ENCODE data around the gene GMPS.
"Not testable (repeated sequence)": the region's sequence is repeated elsewhere in the genome, so short reads cannot be mapped to it uniquely, and the experiment has no call there.

Gene GMPS

DNA sequence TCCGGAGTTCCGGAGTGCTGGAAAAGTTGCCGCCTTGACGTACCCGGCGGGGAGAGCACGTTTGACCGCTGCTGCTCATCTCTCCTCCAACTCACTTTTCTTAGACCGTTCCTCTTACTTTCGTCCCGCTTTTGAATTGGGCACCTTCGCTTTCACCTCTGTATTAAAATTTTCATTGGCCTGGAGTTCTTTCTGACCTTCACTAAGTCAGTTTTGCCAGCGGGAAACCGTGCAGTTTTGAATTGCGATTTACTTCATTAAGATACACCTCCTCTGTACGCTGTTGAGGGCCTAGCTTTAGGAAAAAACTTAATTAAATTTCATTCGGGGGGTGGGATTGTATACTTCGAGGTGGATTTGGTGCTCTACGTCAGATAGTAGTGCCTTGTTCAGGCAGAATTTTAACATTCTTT is 1.3 kb downstream of the GMPS start:
- no peak for DNase-seq (ENCODE audit: low read depth in 2 of 3, low spot score in 2 of 3)

DNA sequence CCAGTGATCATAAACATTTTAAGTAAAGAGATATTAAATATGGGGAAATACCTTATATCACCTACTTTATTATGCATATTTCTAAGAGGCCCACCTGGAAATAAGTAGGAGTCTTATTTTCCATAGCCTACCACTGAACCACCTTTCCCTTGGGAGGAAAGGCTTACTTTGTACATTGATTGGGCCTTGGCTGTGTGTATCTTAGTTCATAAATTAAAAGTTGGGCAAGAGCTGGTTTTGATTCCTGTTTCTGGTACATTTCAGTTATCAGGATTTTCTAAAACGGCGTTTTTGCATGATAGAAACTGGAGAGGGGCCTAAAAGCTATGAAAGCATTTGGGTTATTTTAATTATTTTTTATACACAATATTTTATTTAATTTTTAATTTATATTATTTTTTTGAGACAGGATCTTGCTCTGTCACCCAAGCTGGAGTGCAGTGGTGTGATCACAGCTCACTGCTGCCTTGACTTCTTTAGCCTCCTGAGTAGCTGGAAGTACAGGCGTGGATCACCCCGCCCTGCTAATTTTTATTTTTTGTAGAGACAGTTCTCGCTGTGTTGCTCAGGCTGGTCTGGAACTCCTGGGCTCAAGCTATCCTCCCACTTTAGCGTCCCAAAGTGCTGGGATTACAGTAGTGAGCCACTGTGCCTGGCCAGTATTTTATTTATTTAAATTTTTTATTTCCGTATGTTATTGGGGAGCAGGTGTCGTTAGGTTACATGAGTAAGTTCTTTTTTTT is 2.6 kb downstream of the GMPS start:
- no peak for DNase-seq (ENCODE audit: low read depth in 2 of 3, low spot score in 2 of 3)

- DNase-seq (ENCODE audit: low read depth in 2 of 3, low spot score in 2 of 3): no peak
Observed at GRCh38 chr3:155876037-155876436, 5.6 kb downstream of the GMPS start.

DNA sequence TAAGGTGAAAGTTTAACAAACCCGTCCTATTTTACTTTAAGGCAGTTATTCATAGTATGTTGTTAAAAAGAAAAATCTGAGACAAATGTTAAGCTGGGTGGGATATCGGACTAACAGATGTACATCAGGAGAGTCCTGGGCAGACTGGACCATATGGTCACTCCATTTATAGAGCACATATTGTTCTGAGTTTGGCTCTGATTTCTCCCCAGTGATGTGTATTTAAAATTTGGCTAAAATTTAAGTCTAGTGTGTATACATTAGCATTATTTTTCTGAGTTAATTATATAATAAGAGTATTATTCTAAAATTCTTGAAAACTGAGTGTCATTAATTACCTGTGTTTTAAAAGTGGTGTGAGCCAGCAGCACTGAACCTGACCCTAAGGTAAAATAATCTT is 6.1 kb downstream of the GMPS start:
- DNase-seq (ENCODE audit: low read depth in 2 of 3, low spot score in 2 of 3): no peak

DNA sequence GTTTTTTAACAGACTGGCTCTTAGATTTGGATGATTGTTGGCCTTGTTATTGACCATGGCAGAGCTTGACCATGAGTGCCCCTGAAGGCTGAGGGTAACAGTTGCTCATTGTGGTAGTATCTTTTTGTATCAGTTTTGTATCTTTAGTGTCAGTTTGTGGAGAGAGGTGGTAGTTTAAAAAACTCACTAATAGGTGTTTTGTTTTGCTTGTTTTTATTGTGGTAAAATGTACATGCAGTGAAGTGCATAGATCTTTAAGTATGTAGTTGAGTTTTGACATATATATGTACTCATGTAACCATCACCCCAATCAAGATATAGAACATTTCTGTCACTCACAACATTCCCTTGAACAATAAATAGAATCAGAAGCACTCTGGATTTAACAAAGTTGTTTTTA is 9.8 kb downstream of the GMPS start:
- DNase-seq (ENCODE audit: low read depth in 2 of 3, low spot score in 2 of 3): no peak

DNA sequence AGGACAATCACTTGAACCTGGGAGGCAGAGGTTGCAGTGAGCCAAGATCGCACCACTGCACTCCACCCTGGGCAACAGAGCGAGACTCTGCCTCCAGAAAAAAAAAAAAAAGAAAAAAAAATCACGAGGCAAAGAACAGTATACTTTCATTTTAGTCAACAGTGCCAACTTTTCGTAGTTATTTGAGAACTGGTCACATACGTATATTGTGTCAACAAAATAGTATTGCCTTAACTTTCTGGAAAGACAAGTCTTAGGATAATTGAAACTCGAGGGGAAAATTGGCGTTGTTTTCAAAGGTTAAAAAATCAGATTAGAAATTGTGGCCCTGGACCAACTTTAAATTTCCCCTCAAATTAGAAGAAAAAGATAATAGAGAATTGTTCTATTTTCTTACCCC is 13.8 kb downstream of the GMPS start:
- DNase-seq (ENCODE audit: low read depth in 2 of 3, low spot score in 2 of 3): no peak

DNA sequence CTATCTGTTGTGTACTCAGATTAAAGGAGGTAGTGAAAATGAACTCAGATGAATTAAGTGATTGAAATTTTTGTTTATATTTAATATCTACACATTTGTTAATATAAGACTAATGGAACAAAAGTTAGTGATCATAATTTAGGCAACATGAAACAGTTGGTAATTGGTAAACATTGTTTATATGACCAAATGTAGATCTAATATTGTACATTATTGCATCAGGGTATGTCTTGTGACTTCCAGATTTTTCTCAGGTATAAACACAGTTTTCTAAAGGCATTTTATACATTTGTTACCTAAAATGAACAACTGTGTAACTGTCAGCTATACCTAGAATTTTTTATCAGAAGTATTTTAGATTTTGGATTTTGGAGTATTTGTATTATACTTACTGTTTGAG is 14.8 kb downstream of the GMPS start:
- no peak for DNase-seq (ENCODE audit: low read depth in 2 of 3, low spot score in 2 of 3)

- not testable (repeated sequence) for DNase-seq (ENCODE audit: low read depth in 2 of 3, low spot score in 2 of 3)
Observed at GRCh38 chr3:155886348-155886747, 15.9 kb downstream of the GMPS start.

DNA sequence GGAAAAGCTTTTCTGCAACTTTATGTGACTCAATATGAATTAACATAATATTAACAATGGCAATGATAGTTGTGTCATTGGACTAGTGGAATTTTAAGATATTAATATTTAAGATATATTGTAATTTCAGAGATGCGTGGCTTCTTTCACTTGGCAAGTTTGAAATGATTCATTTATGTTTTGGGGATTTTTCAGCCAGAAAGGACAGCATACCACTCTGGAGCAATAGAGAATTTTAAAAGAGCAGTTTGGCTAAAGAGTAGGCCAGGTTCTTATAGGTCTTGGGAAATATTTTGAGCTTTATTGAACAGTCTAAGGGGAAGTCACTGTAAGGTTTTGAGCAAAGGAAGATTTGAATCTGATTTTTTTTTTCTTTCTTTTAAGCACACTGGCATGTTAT is 16.5 kb downstream of the GMPS start:
- DNase-seq (ENCODE audit: low read depth in 2 of 3, low spot score in 2 of 3): no peak

DNA sequence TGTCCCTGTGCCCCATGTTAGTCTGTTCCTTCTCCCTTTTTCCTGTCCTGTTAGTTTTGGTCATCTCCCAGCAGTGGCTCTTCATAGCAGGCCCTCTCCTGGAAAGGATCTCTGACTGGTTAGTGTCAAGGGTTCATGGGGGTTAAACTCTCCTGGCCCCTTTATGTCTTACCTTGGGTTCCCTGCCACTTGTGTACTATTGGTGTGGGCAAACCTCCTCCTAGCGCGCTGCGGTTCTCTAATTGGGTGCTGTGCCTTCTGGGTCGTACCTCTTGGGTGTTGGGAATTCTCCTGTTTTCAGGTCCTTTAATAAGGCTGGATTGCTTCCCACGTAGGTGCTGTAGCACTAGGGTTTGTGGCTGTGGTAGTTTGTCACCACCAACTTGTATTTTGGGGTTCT is 18.8 kb downstream of the GMPS start:
- DNase-seq (ENCODE audit: low read depth in 2 of 3, low spot score in 2 of 3): no peak

- DNase-seq (ENCODE audit: low read depth in 2 of 3, low spot score in 2 of 3): no peak
Observed at GRCh38 chr3:155889952-155890351, 19.5 kb downstream of the GMPS start.

- no peak for DNase-seq (ENCODE audit: low read depth in 2 of 3, low spot score in 2 of 3)
Observed at GRCh38 chr3:155890671-155891190, 20.3 kb downstream of the GMPS start.

DNA sequence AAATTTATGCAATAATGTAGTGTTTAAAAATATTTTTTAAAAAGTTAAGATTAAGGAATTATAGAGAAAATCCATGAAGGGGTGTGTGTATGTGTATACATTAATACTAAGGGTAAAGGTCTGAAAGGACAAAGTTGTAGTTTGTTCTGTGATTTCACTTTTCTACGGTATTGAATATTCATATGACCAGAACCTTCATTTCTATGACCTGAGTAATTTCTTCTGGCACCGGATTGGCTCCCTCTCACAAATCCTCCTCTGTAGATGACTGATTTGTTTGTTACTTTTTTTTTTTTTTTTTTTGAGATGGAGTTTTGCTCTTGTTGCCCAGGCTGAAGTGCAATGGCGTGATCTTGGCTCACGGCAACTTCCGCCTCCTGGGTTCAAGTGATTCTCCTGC is 20.9 kb downstream of the GMPS start:
- no peak for DNase-seq (ENCODE audit: low read depth in 2 of 3, low spot score in 2 of 3)

DNA sequence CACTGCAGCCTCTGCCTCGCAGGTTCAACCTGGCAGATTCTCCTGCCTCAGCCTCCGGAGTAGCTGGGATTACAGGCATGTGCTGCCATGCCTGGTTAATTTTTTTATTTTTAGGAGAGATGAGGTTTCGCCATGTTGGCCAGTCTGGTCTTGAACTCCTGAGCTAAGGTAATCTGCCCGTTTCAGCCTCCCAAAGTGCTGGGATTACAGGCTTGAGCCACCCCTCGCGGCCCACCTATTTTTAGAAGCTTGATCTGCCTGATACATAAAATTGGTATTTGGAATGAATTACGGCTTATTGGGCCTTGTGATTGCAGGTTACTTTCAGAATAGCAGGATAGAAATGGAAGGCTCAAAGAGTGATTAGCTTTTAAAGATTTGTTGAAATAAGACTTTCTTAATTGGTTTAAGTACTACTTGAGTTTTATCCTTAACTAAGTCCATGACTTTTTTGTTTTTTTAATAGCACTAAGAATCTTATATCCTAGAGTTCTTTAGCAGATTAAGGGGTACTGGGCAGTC is 25.0 kb downstream of the GMPS start:
- DNase-seq (ENCODE audit: low read depth in 2 of 3, low spot score in 2 of 3): no peak

DNA sequence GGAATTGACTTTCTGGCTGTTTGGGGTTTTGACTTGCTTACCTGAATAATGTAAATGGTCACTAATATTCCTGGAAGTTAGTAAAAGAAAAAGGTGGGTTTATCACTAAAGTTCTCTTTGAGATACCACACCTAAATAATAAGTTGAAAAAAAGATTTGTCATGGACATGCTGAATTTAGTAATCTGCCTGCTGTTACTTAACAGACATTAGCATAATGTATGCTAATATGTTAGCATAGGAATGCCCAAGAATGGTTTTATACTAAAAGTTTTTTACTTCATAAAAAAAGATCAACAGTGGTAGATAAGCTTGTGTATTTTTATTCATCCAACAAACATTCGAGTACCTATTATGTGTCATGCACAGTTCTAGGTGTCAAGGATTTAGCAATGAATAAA is 36.5 kb downstream of the GMPS start:
- DNase-seq (ENCODE audit: low read depth in 2 of 3, low spot score in 2 of 3): no peak

DNA sequence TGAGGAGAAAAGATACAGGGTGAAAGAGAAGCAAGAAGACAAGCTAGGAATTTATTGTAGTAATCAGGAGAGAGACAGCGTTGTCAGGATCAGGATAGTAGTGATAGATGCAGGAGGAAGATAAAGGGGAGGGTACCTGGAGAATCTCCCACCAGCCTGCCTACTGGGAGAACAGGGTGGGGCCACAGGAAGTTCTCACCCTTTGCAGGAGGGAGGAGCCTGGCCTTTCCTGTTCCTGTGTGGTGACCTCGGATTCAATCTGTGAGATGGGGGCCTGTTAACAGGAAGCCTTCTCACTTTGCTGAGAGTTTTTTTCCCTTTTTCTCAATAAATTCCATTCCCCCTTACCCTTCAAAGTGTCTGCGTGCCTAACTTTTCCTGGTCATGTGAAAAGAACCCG is 37.6 kb downstream of the GMPS start:
- DNase-seq (ENCODE audit: low read depth in 2 of 3, low spot score in 2 of 3): no peak

DNA sequence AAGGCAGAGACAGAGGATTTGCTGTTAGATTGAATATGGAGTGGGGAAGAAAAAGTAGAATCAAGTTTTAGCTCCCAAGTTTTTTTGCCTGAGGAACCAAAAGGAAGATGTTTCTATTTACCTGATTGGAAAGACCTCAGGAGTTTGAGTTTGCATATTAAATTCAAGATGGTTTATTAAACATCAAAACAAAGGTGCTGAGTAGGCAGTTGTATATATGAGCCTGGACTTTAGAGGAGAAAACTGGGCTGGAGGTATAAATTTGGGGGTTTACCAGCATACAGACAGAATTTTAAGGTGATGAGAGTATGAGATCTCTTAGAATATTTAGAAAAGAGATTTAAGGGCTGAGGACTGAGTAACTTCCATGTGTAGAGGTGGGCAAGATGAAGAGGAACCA is 38.2 kb downstream of the GMPS start:
- no peak for DNase-seq (ENCODE audit: low read depth in 2 of 3, low spot score in 2 of 3)

DNA sequence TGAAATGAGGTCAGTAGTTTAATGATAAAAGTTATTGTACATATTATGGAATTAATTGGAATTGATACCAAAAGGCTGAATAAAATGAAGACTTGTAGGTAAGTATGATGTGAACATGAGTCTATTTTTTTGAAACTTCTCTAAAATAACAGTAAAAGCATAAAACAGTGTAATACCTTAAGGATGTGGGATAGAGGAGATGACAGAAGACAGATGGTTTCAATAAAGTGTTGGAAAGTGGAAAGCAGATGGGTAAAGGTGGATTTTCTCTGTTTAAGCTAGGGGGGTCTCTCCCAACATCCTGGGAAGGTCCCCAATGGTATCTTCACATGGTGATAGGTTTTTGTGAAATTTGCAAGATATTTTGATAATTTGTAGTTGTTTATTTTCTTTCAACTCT is 41.6 kb downstream of the GMPS start:
- DNase-seq (ENCODE audit: low read depth in 2 of 3, low spot score in 2 of 3): no peak

DNA sequence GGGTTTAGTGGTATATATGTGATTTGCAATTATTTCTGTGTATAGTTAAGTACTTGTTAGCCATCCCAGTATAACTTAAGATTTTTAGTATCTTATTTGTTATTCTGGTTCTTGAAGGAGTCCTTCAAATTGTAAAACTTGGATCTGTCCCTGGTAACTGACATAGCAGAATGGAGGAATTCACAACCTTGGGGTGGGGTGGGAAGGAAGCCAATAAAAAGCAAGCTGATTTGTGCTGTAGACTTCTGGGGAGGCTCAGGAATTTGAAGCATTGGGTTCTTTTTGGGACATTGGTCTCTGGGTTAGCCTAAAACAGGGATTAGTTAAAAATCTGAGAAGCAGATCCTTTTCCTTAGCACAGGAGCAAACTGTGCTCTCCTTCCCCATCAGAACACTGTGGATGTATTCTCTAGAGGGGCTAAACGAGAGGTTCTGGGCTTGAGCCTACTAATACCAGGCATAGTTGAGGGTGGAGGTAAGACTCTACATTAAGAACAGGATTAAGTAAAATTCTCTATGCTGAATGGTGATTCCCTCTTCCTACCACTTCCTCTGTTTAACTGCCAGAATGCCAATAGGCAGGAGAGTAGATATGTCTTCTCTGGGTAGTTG is 42.2 kb downstream of the GMPS start:
- DNase-seq (ENCODE audit: low read depth in 2 of 3, low spot score in 2 of 3): no peak

DNA sequence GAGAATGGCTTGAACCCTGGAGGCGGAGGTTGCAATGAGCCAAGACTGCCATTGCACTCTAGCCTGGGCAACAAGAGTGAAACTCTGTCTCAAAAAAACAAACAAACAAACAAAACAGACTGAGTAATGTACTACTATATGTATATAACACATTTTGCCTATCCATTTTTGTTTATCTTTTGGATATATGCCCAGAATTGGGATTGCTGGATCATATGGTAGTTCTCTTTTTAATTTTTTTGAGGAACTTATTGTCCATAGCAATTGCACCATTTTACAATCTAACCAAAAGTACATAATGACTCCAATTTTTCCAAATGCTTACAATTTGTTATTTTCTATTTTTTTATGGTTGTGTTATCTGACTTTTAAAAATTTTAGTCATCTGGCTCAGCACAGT is 47.3 kb downstream of the GMPS start:
- no peak for DNase-seq (ENCODE audit: low read depth in 2 of 3, low spot score in 2 of 3)

- DNase-seq (ENCODE audit: low read depth in 2 of 3, low spot score in 2 of 3): no peak
Observed at GRCh38 chr3:155919728-155920127, 49.3 kb downstream of the GMPS start.

DNA sequence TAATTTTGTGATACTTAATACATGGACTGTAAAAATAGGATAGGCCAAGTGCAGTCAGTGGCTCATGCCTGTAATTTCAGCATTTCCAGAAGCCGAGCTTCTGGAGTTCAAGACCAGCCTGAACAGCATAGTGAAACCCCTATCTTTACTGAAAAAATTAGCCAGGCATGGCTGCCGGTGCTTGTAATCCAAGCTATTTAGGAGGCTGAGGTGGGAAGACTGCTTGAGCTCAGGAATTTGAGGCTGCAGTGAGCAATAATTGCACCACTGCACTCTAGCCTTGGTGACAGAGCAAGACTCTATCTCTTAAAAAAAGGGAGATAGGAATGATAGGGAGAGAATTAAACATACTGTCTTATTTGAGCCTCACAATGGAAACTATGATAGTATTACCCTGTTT is 51.0 kb downstream of the GMPS start:
- DNase-seq (ENCODE audit: low read depth in 2 of 3, low spot score in 2 of 3): no peak

- DNase-seq (ENCODE audit: low read depth in 2 of 3, low spot score in 2 of 3): no peak
Observed at GRCh38 chr3:155934230-155934629, 63.8 kb downstream of the GMPS start.

Data from activated CD8-positive, alpha-beta memory T cell treated with anti-CD3 and anti-CD28 coated beads for 48 hours (primary cell).